ENCODE results near the gene ETV3. TPM values are rescaled to one million over a fixed set of nuclear protein-coding genes. Genes with fewer than 3 reads are reported as not detected.

The ETV3 gene
- total RNA-seq, 2 experiments from 2014 or later = 115 to 117 TPM

GRCh38 chr1:157132111-157132510 is 6.1 kb downstream of the ETV3 start:
- intact Hi-C loops (cut with DNase I, micrococcal nuclease) = loop anchor here in 1 of 2 experiments (10.0 kb wide), 1 partner anchor 317 kb away; the partner anchor contains the start of gene SH2D2A
- Mint-ChIP-seq H3K9me3 (no peaks in the 10 kb centered on the region), H3K27ac (peak overlapping the region; percentile 65), H3K4me1 (ENCODE audit: low read depth) (peaks cover 70% of the 10 kb centered on the region), H3K36me3 (ENCODE audit: low read depth) (peaks cover 92% of the 10 kb centered on the region), H3K27me3 (no peaks in the 10 kb centered on the region), H3K4me3 (no peak overlapping the region)
- ChIA-PET CTCF (no interaction called here), POLR2A (no interaction called here)
- peaks cover 80% of the 10 kb centered on the region for H3K36me3 ChIP-seq (ENCODE audit: insufficient read depth, low read length)
- H3K4me1 ChIP-seq (ENCODE audit: insufficient read depth, low read length) = peaks cover 43% of the 10 kb centered on the region
- no peaks in the 10 kb centered on the region for H3K9me3 ChIP-seq (ENCODE audit: control insufficient read depth in 1 of 2, insufficient read depth in 1 of 2, low read length in 2 of 2)
- no peak for DNase-seq
- H3K4me3 ChIP-seq (ENCODE audit: low read length) = no peak overlapping the region
- ATAC-seq (ENCODE audit: poor library complexity) = no peak
- H3K27me3 ChIP-seq (ENCODE audit: control insufficient read depth in 1 of 2, insufficient read depth in 2 of 2, low read length in 2 of 2) = no peaks in the 10 kb centered on the region
- TF ChIP-seq, protein P1, sequence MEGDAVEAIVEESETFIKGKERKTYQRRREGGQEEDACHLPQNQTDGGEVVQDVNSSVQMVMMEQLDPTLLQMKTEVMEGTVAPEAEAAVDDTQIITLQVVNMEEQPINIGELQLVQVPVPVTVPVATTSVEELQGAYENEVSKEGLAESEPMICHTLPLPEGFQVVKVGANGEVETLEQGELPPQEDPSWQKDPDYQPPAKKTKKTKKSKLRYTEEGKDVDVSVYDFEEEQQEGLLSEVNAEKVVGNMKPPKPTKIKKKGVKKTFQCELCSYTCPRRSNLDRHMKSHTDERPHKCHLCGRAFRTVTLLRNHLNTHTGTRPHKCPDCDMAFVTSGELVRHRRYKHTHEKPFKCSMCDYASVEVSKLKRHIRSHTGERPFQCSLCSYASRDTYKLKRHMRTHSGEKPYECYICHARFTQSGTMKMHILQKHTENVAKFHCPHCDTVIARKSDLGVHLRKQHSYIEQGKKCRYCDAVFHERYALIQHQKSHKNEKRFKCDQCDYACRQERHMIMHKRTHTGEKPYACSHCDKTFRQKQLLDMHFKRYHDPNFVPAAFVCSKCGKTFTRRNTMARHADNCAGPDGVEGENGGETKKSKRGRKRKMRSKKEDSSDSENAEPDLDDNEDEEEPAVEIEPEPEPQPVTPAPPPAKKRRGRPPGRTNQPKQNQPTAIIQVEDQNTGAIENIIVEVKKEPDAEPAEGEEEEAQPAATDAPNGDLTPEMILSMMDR (IDR thresholded peaks at IDR 0.05) = no peak
- H3K27ac ChIP-seq (ENCODE audit: low read depth in 1 of 2, low read length in 2 of 2) = no peak overlapping the region

GRCh38 chr1:157131281-157131680 is 6.9 kb downstream of the ETV3 start:
- H3K27me3 ChIP-seq (ENCODE audit: control insufficient read depth in 1 of 2, insufficient read depth in 2 of 2, low read length in 2 of 2) = no peaks in the 10 kb centered on the region
- ChIA-PET CTCF (interaction anchor here (1.1 kb wide), 1 partner anchor 41 kb away, joined by 3 read pairs; no protein-coding TSS in a partner anchor), POLR2A (no interaction called here)
- ATAC-seq (ENCODE audit: poor library complexity) (no peak), DNase-seq (no peak)
- H3K27me3 Mint-ChIP-seq = no peaks in the 10 kb centered on the region
- H3K36me3 ChIP-seq (ENCODE audit: insufficient read depth, low read length) = peaks cover 86% of the 10 kb centered on the region
- TF ChIP-seq, protein P1 (IDR thresholded peaks at IDR 0.05) = no peak
- no peak overlapping the region for H3K4me3 Mint-ChIP-seq
- no peak overlapping the region for H3K27ac ChIP-seq (ENCODE audit: low read depth in 1 of 2, low read length in 2 of 2)
- peak overlapping the region; percentile 65 for H3K27ac Mint-ChIP-seq
- peaks cover 68% of the 10 kb centered on the region for H3K4me1 Mint-ChIP-seq (ENCODE audit: low read depth)
- H3K4me1 ChIP-seq (ENCODE audit: insufficient read depth, low read length) = peaks cover 34% of the 10 kb centered on the region
- no peaks in the 10 kb centered on the region for H3K9me3 ChIP-seq (ENCODE audit: control insufficient read depth in 1 of 2, insufficient read depth in 1 of 2, low read length in 2 of 2)
- intact Hi-C loops (cut with DNase I, micrococcal nuclease) = loop anchor here in 1 of 2 experiments (10.0 kb wide), 1 partner anchor 316 kb away; the partner anchor contains the start of gene SH2D2A
- H3K36me3 Mint-ChIP-seq (ENCODE audit: low read depth) = peaks cover 93% of the 10 kb centered on the region
- H3K4me3 ChIP-seq (ENCODE audit: low read length) = no peak overlapping the region
- no peaks in the 10 kb centered on the region for H3K9me3 Mint-ChIP-seq

DNA sequence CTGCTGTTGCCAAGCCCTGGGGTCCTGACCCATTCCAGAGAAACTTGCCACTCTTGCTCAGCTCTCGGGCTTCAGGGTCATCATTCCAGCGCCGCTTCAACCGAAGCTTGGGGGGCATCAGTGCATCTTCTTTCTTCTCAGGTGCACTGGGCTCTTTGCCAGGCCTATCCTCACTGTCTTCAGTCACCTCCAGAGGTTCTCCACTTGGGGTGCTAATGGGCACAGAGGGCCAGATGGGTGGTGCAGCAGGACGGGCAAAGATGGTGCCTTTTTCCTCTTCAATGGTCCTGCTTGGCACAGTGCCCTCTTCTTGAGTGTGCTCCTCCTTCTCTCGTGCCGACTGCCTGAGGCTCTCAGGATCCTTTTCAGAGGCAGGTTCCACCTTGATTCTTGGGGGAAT is 13.3 kb downstream of the ETV3 start:
- Mint-ChIP-seq H3K9me3 (no peaks in the 10 kb centered on the region), H3K4me3 (no peak overlapping the region), H3K27ac (no peak overlapping the region), H3K27me3 (no peaks in the 10 kb centered on the region), H3K36me3 (ENCODE audit: low read depth) (peaks cover 86% of the 10 kb centered on the region), H3K4me1 (ENCODE audit: low read depth) (peaks cover 49% of the 10 kb centered on the region)
- Histone ChIP-seq H3K36me3 (ENCODE audit: insufficient read depth, low read length) (peaks cover 83% of the 10 kb centered on the region), H3K4me3 (ENCODE audit: low read length) (no peak overlapping the region), H3K27ac (ENCODE audit: low read depth in 1 of 2, low read length in 2 of 2) (no peak overlapping the region), H3K27me3 (ENCODE audit: control insufficient read depth in 1 of 2, insufficient read depth in 2 of 2, low read length in 2 of 2) (no peaks in the 10 kb centered on the region), H3K4me1 (ENCODE audit: insufficient read depth, low read length) (peaks cover 5% of the 10 kb centered on the region), H3K9me3 (ENCODE audit: control insufficient read depth in 1 of 2, insufficient read depth in 1 of 2, low read length in 2 of 2) (no peaks in the 10 kb centered on the region)
- intact Hi-C loops (cut with DNase I, micrococcal nuclease) = no loop called here
- DNase-seq (peak in 1 of 14 experiments; percentile 32), ATAC-seq (ENCODE audit: poor library complexity) (no peak)
- CTCF ChIA-PET = no interaction called here
- TF ChIP-seq, protein P1 (IDR thresholded peaks at IDR 0.05) = no peak
- POLR2A ChIA-PET = no interaction called here
